HG03159 (cell line): ENCODE data around the gene BCAS3.
"Not testable (repeated sequence)": the region's sequence is repeated elsewhere in the genome, so short reads cannot be mapped to it uniquely, and the experiment has no call there.

Experiments used
- ATAC-seq: cut with Tn5 transposase; IDR thresholded peaks from one replicate; pipeline ENCODE4 v1.9.1; 2021; ENCODE audit warnings: mild to moderate bottlenecking, moderate library complexity; ENCODE audit not compliant: unreplicated experiment

BCAS3 gene

GRCh38 chr17:61427567-61427966 lies 749.9 kb downstream of the BCAS3 start:
- no peak for ATAC-seq

DNA sequence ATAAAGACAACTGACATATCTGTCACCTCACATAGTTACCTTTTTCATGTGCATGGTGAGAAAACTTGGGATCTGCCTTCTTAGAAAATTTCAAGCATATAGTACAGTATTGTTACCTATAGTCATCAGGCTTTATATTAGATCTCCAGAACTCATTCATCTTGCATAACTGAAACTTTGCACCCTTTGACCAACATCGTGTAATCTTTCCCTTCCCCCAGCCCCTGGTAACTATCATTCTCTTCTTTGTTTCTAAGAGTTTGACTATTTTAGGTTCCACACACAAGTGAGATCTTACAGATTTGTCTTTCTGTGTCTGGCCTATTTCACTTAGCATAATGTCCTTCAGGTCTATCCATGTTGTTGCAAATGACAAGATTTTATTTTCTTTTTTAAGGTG lies 751.6 kb downstream of the BCAS3 start:
- no peak for ATAC-seq

DNA sequence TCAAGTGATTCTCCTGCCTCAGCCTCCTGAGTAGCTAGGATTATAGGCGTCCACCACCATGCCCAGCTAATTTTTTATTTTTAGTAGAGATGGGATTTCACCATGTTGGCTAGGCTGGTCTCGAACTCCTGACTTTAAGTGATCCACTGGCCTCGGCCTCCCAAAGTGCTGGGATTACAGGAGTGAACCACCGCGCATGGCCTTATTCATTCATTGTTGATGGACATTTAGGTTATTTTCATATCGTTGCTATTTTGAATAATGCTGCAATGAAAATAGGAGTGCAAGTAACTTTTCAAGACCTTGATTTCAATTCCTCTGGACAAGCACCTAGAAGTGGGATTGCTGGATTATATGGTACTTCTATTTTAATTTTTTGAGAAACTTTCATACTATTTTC lies 752.2 kb downstream of the BCAS3 start:
- not testable (repeated sequence) for ATAC-seq

- no peak for ATAC-seq
Measured at GRCh38 chr17:61431594-61432311, 754.1 kb downstream of the BCAS3 start.

GRCh38 chr17:61436273-61436672 lies 758.6 kb downstream of the BCAS3 start:
- ATAC-seq = no peak

GRCh38 chr17:61436995-61437704 lies 759.5 kb downstream of the BCAS3 start:
- no peak for ATAC-seq

DNA sequence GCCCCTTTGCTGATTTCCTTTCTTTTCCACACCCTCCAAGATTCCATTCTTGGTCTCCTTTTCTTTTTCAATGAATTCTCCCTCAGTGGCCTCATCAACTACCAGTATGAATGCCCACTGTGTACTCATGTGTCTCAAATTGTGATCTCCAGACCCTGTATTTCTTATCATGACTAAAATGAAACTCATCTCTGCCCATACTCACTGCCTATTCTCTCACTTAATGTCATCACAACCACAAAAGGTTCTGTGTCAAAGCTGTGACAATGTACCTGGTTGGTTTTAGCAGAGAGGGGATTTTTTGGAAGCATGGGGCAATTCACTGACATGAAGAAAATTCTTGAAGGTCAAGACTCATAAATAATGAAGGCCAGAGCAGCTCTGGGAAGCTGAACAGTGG lies 763.0 kb downstream of the BCAS3 start:
- ATAC-seq = no peak

DNA sequence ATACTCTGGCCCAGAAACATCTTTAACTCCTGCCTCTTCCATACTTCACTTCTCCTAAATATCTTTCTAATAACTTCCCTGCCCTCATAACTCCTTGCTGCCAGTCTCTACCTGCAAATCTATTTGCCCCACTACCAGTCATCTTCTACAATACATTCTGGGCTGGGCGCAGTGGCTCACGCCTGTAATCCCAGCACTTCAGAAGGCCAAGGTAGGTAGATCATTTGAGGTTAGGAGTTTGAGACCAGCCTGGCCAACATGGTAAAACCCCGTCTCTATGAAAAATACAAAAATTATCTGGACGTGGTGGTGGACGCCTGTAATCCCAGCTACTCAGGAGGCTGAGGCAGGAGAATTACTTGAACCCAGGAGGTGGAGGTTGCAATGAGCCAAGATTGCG lies 763.9 kb downstream of the BCAS3 start:
- ATAC-seq = not testable (repeated sequence)

DNA sequence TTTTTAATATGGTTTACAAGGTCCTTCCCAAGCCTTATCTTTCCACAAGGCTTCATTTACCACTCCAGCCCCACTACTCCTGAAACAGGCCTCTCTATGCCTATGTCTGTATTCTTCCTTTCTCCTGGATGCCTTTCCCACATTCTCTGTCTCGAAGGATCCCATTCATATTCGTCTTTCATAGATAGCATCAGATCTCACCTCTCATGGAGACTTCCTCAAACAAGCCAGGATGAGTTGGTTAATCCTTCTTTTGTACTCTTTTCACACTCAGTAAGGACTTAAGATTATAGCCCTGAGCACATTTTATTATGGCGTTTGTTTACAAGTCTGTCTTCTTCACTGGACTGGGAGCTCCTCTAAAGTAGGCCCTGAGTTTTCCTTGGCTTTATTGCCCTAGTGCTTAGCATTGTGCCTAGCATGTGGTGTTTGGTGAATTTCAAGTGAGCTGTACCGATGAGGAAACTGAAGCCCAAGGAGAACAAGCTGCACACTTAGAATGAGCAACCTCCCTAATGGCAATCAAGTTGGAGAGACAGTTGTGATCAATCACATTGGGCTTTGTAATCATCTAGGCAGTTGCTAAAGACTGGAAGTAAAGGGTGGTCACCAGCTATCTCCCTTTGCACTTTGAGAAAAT lies 764.6 kb downstream of the BCAS3 start:
- ATAC-seq = no peak
